ENCODE data around the gene THG1L. TPM values are rescaled to one million over a fixed set of nuclear protein-coding genes. Genes with fewer than 3 reads are reported as not detected.

Gene THG1L
- polyA plus RNA-seq, 1 of the 3 experiments (the other 2 are of a cell fraction) = 37.0 TPM

DNA sequence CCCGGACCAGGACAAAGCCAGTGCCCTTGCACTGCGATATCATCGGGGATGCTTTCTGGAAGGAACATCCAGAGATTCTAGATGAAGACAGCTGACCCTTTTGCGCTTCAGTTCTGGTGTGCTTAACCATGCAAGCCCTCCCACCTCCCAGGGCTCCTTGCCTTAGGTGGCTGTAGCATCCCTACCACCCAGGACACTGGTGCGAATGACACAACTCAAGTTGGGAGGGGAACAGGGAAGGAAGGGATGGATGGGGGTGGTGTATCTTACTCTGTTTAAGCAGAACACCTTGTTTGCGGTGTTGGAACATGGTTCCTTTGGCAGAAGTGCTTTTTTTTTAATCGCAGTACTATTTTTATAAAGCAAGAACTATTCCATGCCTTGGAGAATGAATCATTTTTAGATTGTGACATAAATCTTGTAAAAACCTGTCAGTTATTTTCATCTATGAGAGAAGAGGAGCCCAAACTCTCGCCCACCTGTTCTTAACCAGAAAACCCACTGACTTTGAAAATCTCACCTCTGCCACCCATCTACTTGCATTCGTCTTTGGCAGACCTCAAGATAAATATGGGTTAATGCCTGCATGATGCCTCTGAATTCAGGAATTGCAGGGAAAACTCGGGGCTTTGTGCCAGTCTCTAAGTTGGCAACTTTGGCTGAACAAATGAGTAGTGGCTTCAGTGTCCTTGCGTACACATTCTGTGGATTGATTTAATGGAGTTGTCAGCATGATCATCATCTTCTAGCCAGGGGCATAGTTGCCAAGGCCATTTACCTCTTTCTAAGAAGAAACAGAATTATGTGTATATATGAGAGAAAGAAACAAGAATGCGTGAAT, 8.4 kb downstream of the THG1L start:
- Histone ChIP-seq H3F3A (replicated peaks; ENCODE audit: insufficient read depth) (peaks cover 6% of the 10 kb centered on the region), H3K9me3 (no peaks in the 10 kb centered on the region), H4K20me1 (ENCODE audit: insufficient read depth) (no peaks in the 10 kb centered on the region), H3K27me3 (ENCODE audit: insufficient read depth) (no peaks in the 10 kb centered on the region), H3K36me3 (replicated peaks in 1 of 2; ENCODE audit: control insufficient read depth in 1 of 2, insufficient read depth in 2 of 2, low read length in 1 of 2) (peaks cover 30 to 40% of the 10 kb centered on the region in 2 experiments), H3K4me3 (ENCODE audit: low read depth in 2 of 2, low read length in 1 of 2) (no peak overlapping the region; a peak in 1 of 4 replicates), H3K9me2 (no peaks in the 10 kb centered on the region), H2AFZ (ENCODE audit: low read depth) (no peak overlapping the region), H3K4me2 (no peak overlapping the region), H3K9ac (no peak overlapping the region), H3K4me1 (ENCODE audit: control insufficient read depth in 1 of 2, insufficient read depth in 2 of 2, low read depth in 1 of 2, low read length in 1 of 2) (peaks cover 0 to 5% of the 10 kb centered on the region in 2 experiments; a peak in 1 of 4 replicates), H3K79me2 (ENCODE audit: insufficient read depth) (peaks cover 6% of the 10 kb centered on the region; the same call in 1 of the 2 replicates), H3K27ac (ENCODE audit: low read depth in 2 of 2, low read length in 1 of 2) (no peak overlapping the region)
- POLR2A ChIA-PET = no interaction called here
- CTCF ChIA-PET = interaction anchor here (1.1 to 1.8 kb wide), 2 partner anchors 8 to 22 kb away, joined by 3 to 4 read pairs; no protein-coding TSS in a partner anchor
- TF ChIP-seq, protein P1, sequence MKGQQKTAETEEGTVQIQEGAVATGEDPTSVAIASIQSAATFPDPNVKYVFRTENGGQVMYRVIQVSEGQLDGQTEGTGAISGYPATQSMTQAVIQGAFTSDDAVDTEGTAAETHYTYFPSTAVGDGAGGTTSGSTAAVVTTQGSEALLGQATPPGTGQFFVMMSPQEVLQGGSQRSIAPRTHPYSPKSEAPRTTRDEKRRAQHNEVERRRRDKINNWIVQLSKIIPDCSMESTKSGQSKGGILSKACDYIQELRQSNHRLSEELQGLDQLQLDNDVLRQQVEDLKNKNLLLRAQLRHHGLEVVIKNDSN (IDR thresholded peaks at IDR 0.05; ENCODE audit: borderline replicate concordance, low read depth) = no peak
- TF ChIP-seq GABPA (IDR thresholded peaks at IDR 0.05; ENCODE audit: low read depth) (no peak), SIN3A (IDR thresholded peaks at IDR 0.05; ENCODE audit: borderline replicate concordance, low read depth, low read length) (no peak), GATA2 (CRISPR knock-in tag; IDR thresholded peaks at IDR 0.05) (no peak)
- TF ChIP-seq, protein P2, sequence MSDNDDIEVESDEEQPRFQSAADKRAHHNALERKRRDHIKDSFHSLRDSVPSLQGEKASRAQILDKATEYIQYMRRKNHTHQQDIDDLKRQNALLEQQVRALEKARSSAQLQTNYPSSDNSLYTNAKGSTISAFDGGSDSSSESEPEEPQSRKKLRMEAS (IDR thresholded peaks at IDR 0.05; ENCODE audit: low read depth) = no peak
- DNase-seq = no peak
- WGBS (ENCODE audit: low lambda C conversion rate) = 87% methylated on average over 12 of the region's 12 CpGs

DNA sequence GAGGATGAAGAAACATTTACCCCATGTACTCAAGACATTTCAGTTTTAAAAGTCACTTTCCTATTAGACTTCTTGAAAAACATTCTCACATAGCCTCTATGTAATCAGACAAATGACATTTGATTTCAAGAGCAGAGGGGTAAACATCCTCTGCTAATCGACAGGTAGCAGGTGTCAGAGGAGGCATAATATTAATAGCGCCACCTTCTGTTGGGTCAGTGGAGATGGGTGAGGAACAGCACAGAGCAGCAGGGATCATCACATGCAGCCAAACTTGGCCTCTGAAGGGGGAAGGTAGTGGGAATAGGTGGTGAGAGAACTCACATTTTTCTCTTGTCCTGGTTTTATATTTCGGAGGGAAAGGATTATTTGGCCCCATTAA, 9.0 kb downstream of the THG1L start:
- Histone ChIP-seq H3K9me2 (no peaks in the 10 kb centered on the region), H3K4me3 (ENCODE audit: low read depth in 2 of 2, low read length in 1 of 2) (no peak overlapping the region; a peak in 1 of 4 replicates), H3F3A (replicated peaks; ENCODE audit: insufficient read depth) (peaks cover 9% of the 10 kb centered on the region), H4K20me1 (ENCODE audit: insufficient read depth) (no peaks in the 10 kb centered on the region), H3K36me3 (replicated peaks in 1 of 2; ENCODE audit: control insufficient read depth in 1 of 2, insufficient read depth in 2 of 2, low read length in 1 of 2) (peaks cover 30 to 38% of the 10 kb centered on the region in 2 experiments), H3K27me3 (ENCODE audit: insufficient read depth) (no peaks in the 10 kb centered on the region), H3K27ac (ENCODE audit: low read depth in 2 of 2, low read length in 1 of 2) (no peak overlapping the region), H3K4me1 (ENCODE audit: control insufficient read depth in 1 of 2, insufficient read depth in 2 of 2, low read depth in 1 of 2, low read length in 1 of 2) (peaks cover 0 to 11% of the 10 kb centered on the region in 2 experiments; a peak in 2 of 4 replicates), H2AFZ (ENCODE audit: low read depth) (no peak overlapping the region), H3K4me2 (no peak overlapping the region), H3K79me2 (ENCODE audit: insufficient read depth) (peaks cover 12% of the 10 kb centered on the region; the same call in 1 of the 2 replicates), H3K9me3 (no peaks in the 10 kb centered on the region), H3K9ac (no peak overlapping the region)
- WGBS (ENCODE audit: low lambda C conversion rate) = 62% methylated on average over 3 of the region's 3 CpGs
- CTCF ChIA-PET = interaction anchor here (1.4 kb wide), 1 partner anchor 71 kb away, joined by 3 read pairs; no protein-coding TSS in a partner anchor
- POLR2A ChIA-PET = no interaction called here
- TF ChIP-seq TCF12 (IDR thresholded peaks at IDR 0.05) (no peak), SMC3 (IDR thresholded peaks at IDR 0.05; ENCODE audit: low read depth, low read length) (peak; percentile 21; the same call in 1 of the 2 replicates), RAD21 (IDR thresholded peaks at IDR 0.05; ENCODE audit: low read length) (0 out of 2 replicates have a peak, but pooled peaks have one; percentile 7), FOXM1 (IDR thresholded peaks at IDR 0.05; ENCODE audit: low read depth) (no peak)
- TF ChIP-seq, protein P3, sequence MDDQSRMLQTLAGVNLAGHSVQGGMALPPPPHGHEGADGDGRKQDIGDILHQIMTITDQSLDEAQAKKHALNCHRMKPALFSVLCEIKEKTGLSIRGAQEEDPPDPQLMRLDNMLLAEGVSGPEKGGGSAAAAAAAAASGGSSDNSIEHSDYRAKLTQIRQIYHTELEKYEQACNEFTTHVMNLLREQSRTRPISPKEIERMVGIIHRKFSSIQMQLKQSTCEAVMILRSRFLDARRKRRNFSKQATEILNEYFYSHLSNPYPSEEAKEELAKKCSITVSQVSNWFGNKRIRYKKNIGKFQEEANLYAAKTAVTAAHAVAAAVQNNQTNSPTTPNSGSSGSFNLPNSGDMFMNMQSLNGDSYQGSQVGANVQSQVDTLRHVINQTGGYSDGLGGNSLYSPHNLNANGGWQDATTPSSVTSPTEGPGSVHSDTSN (IDR thresholded peaks at IDR 0.05) = no peak
- TF ChIP-seq, protein P4, sequence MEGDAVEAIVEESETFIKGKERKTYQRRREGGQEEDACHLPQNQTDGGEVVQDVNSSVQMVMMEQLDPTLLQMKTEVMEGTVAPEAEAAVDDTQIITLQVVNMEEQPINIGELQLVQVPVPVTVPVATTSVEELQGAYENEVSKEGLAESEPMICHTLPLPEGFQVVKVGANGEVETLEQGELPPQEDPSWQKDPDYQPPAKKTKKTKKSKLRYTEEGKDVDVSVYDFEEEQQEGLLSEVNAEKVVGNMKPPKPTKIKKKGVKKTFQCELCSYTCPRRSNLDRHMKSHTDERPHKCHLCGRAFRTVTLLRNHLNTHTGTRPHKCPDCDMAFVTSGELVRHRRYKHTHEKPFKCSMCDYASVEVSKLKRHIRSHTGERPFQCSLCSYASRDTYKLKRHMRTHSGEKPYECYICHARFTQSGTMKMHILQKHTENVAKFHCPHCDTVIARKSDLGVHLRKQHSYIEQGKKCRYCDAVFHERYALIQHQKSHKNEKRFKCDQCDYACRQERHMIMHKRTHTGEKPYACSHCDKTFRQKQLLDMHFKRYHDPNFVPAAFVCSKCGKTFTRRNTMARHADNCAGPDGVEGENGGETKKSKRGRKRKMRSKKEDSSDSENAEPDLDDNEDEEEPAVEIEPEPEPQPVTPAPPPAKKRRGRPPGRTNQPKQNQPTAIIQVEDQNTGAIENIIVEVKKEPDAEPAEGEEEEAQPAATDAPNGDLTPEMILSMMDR (IDR thresholded peaks at IDR 0.05) = peak; percentile 61
- DNase-seq = peak; percentile 27

All from SK-N-SH (cell line).